GM18499 (cell line): ENCODE results near the gene MYT1.
"Not testable (repeated sequence)": the region's sequence is repeated elsewhere in the genome, so short reads cannot be mapped to it uniquely, and the experiment has no call there.

Experiments
- ATAC-seq: cut with Tn5 transposase; IDR thresholded peaks from one replicate; pipeline ENCODE4 v1.9.1; 2021; ENCODE audit warnings: moderate number of reproducible peaks; ENCODE audit not compliant: insufficient read depth, unreplicated experiment

MYT1 gene

GRCh38 chr20:64258071-64258823, 94.0 kb downstream of the MYT1 start:
- no peak for ATAC-seq

GRCh38 chr20:64260239-64260638, 96.0 kb downstream of the MYT1 start:
- no peak for ATAC-seq

DNA sequence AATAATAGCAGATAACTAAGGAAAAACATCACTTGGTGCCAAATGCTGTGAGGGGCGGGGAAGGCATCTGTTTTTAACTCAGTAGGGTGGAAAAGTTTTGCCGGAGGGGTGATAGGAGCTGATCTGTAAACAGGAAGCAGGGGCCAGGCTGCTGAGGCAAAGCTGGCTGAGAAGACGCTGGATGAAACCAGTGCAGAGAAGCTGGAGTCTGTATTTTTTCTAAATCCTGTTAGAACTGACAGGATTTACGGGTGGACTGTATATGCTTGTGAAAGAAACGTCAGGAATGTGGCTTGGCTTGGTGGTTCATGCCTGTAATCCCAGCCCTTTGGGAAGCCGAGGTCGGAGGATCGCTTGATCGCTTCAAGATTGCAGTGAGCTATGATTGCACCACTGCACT, 96.9 kb downstream of the MYT1 start:
- ATAC-seq = no peak

GRCh38 chr20:64264091-64264490, 99.8 kb downstream of the MYT1 start:
- ATAC-seq = no peak

- ATAC-seq = no peak
Observed at GRCh38 chr20:64265201-64265600, 100.9 kb downstream of the MYT1 start.

- ATAC-seq = no peak
Observed at GRCh38 chr20:64266988-64267387, 102.7 kb downstream of the MYT1 start.

- no peak for ATAC-seq
Observed at GRCh38 chr20:64268174-64268573, 103.9 kb downstream of the MYT1 start.

GRCh38 chr20:64269604-64270411, 105.6 kb downstream of the MYT1 start:
- no peak for ATAC-seq

GRCh38 chr20:64271636-64272035, 107.4 kb downstream of the MYT1 start:
- ATAC-seq = no peak

DNA sequence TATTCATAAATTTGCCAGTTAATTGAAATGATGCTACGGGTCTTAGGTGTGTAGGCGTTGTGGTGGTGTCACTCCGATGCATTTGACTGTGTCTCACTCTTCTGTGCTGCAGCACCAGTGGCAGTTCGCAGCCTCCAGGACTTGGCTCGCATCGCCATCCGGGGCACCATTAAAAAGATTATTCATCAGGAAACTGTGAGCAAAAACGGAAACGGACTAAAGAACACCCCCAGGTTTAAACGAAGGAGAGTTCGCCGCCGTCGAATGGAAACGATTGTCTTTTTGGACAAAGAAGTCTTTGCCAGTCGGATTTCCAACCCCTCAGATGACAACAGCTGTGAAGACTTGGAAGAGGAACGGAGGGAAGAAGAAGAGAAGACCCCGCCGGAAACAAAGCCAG, 108.9 kb downstream of the MYT1 start:
- ATAC-seq = no peak

GRCh38 chr20:64276817-64277216, 112.6 kb downstream of the MYT1 start:
- ATAC-seq = no peak

- no peak for ATAC-seq
Observed at GRCh38 chr20:64277571-64278316, 113.5 kb downstream of the MYT1 start.

DNA sequence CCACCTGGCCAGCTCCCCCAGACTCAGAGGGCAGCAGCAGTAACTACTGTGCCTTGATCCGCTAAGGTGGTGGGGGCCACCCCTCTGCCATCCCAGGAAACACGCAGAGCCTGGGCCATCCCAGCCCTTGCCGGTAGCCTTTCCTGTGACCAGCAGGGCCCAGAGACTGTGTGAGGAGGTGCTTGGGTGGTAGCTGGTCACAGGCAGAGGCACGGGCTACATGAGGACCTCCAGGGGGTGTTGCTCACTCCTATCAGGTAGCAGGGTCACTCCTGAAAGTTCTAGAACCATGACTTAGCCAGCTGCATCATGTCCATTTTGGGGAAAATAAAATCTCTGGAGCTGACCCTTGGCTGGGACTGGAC, 114.0 kb downstream of the MYT1 start:
- no peak for ATAC-seq

DNA sequence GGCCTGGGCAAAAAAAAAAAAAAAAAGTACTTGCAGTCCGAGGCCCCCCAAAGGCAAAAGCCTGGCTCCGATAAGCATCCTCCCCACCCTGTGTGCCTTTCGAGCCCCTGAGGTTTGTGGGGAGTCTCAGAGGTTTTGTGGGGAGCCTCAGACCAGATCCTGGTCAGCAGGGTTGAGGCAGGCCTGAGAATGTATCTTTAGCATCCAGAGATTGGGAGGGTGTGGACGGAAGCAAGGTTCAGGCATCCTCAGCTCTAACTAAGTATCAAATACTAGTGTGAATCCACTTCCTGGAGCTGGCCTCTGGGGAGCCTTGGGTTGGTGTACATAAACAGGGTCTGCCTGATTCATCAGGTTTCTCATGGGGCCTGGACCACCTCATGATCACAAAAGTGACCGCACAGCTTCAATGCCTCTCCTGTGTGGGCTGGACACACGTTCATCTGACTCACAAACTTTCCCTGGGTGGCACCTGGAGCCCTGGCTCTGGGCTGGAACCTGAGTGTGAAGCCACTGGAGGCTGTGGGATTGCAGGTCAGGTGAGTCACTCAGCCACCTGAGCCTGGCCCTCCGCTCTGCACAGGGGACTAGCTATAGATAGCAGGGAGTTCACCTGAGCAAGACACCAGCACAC, 115.7 kb downstream of the MYT1 start:
- no peak for ATAC-seq

GRCh38 chr20:64280460-64280843, 116.2 kb downstream of the MYT1 start:
- ATAC-seq = no peak

GRCh38 chr20:64283646-64284045, 119.4 kb downstream of the MYT1 start:
- no peak for ATAC-seq

- ATAC-seq = peak; percentile 86
Observed at GRCh38 chr20:64285579-64286446, 121.6 kb downstream of the MYT1 start.

DNA sequence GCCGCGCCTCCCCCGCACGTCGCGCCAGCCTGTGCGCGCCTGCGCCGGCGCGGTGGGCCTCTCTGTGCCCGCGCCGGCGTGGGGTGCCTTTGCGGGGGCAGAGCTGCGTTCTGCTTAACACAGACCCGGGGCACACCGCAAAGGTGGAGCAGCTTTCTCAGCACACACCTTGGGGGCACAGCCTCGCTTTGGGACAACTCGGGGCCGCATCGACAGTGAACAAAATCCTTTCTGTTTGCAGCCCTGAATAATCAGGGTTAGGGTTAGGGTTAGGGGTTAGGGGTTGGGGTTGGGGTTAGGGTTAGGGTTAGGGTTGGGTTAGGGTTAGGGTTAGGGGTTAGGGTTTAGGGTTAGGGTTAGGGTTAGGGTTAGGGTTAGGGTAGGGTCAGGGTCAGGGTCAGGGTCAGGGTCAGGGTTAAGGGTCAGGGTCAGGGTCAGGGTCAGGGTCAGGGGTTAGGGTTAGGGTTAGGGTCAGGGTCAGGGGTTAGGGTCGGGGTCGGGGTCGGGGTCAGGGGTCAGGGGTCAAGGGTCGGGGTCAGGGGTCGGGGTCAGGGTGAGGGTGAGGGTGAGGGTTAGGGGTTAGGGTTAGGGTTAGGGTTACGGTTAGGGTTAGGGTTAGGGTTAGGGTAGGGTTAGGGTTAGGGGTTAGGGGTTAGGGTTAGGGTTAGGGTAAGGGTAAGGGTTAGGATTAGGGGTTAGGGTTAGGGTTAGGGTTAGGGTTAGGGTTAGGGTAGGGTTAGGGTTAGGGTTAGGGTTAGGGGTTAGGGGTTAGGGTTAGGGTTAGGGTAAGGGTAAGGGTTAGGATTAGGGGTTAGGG, 122.4 kb downstream of the MYT1 start:
- not testable (repeated sequence) for ATAC-seq

GRCh38 chr20:64287264-64287590, 123.0 kb downstream of the MYT1 start:
- not testable (repeated sequence) for ATAC-seq
